Measurements from ENCODE around the gene RTN4R. TPM values are rescaled to one million over a fixed set of nuclear protein-coding genes. Genes with fewer than 3 reads are reported as not detected.
"Not testable (repeated sequence)": the region's sequence is repeated elsewhere in the genome, so short reads cannot be mapped to it uniquely, and the experiment has no call there.

RTN4R gene
- total and polyA plus RNA-seq, 2 of the 8 experiments (the other 6 are each of a cell fraction or from before 2014, with no cell fraction given), result 21.8 to 41.3 TPM

DNA sequence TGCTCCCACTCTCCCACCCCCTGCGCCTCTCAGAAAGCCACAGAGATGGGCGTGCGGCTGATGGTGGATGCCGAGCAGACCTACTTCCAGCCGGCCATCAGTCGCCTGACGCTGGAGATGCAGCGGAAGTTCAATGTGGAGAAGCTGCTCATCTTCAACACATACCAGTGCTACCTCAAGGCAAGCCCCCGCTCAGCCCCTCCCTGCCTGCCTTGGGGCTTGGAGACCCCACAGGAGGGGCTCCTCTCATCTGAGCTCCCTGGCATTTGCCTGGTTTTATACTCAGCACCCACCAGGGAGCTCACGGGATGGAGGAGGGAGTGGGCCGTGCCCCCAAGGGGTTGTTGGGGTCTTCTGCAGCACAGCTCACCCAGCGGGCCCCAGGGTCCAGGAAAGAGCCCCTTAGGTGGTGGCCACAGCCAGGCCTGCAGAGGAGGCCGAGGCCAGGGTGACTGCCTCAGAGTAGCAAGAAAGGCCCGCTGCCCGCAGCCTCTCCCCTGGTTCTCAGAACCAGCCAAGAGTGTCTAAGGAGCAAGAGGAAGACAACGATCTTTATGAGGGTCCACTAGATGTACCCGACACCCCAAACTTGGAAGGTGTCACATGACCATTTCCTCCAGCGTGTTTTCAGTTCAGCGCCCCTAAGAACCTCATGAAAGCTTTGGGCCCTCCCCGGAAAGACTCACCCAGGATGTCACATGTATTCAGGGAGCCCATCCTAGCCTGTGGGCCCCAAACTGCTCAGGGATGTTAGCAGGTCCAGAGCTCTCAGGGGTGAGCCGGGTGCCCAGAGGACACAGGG lies 38.7 kb upstream of the RTN4R start:
- not testable (repeated sequence) for H4K91ac ChIP-seq (replicated peaks; ENCODE audit: insufficient read length, low read length); H3K79me1 ChIP-seq (ENCODE audit: low read depth, low read length); H3K23me2 ChIP-seq (ENCODE audit: low read depth, low read length); H3K4me3 ChIP-seq (ENCODE audit: extremely low read depth in 1 of 4, insufficient read depth in 2 of 4, low read depth in 3 of 4, low read length in 4 of 4); H3K27ac ChIP-seq (ENCODE audit: low read depth, low read length); H3K14ac ChIP-seq (ENCODE audit: insufficient read length); H3K23ac ChIP-seq (ENCODE audit: insufficient read length); H4K5ac ChIP-seq (ENCODE audit: insufficient read length, low read depth, low read length); H2BK5ac ChIP-seq (ENCODE audit: low read depth, low read length); H3K4me1 ChIP-seq (replicated peaks in 1 of 4; ENCODE audit: control insufficient read depth in 3 of 4, insufficient read depth in 4 of 4, low read length in 3 of 4); H2BK15ac ChIP-seq (ENCODE audit: low read length); H3K36me3 ChIP-seq (ENCODE audit: control insufficient read depth in 2 of 4, insufficient read depth in 4 of 4, low read length in 3 of 4); H4K8ac ChIP-seq (ENCODE audit: extremely low read depth, insufficient read depth, low read length); H3K4ac ChIP-seq (replicated peaks; ENCODE audit: insufficient read length, low read depth, low read length); H2AFZ ChIP-seq (ENCODE audit: low read length); H4K20me1 ChIP-seq (replicated peaks in 1 of 2; ENCODE audit: control insufficient read depth in 1 of 2, insufficient read depth in 2 of 2, low read length in 2 of 2); H3K27me3 ChIP-seq (replicated peaks in 1 of 4; ENCODE audit: control insufficient read depth in 3 of 4, extremely low read depth in 1 of 4, insufficient read depth in 3 of 4, low read length in 3 of 4); H3K18ac ChIP-seq (ENCODE audit: extremely low read depth, low read length); FAIRE-seq; H3K79me2 ChIP-seq (ENCODE audit: control insufficient read depth in 1 of 2, insufficient read depth in 2 of 2, low read length in 2 of 2); H2BK12ac ChIP-seq (ENCODE audit: low read depth, low read length); DNase-seq (ENCODE audit: low read depth in 1 of 2, low spot score in 2 of 2); H2AK5ac ChIP-seq (ENCODE audit: low read depth, low read length); H2BK120ac ChIP-seq (replicated peaks; ENCODE audit: low read depth, low read length); H2BK20ac ChIP-seq (ENCODE audit: low read length); H3K9me3 ChIP-seq (ENCODE audit: insufficient read depth in 2 of 2, low read depth in 1 of 2, low read length in 1 of 2); H3K4me2 ChIP-seq (ENCODE audit: insufficient read depth in 1 of 2, low read depth in 2 of 2, low read length in 2 of 2); H3K9ac ChIP-seq (replicated peaks in 1 of 4; ENCODE audit: extremely low read depth in 1 of 4, low read depth in 3 of 4, low read length in 3 of 4); H3K56ac ChIP-seq (replicated peaks; ENCODE audit: insufficient read length, low read depth, low read length)
- 94% methylated on average over 9 of the region's 21 CpGs; no CpG with 5 or more reads in 1 of the 2 experiments for WGBS, 2 experiments (ENCODE audit: extremely low coverage in 1 of 2, insufficient coverage in 1 of 2, insufficient read length in 1 of 2, insufficient replicate concordance in 2 of 2, low coverage in 1 of 2, low lambda C conversion rate in 2 of 2, missing lambda C conversion rate in 1 of 2)
- CTCF ChIA-PET (ENCODE audit: partially characterized antibody), result interaction anchor here (1.2 to 2.1 kb wide), 2 partner anchors 11 to 68 kb away, joined by 3 to 5 read pairs; no protein-coding TSS in a partner anchor
- POLR2A ChIA-PET (ENCODE audit: partially characterized antibody), result interaction anchor here (1.4 kb wide), 1 partner anchor 13 kb away, joined by 3 read pairs; the partner anchor contains the start of gene DGCR6L

Data from H1 (cell line).